Mesenchymal stem cell (in vitro differentiated cells and primary cell): ENCODE data around the gene TCF4.
A peak's percentile ranks its signal among the peaks of the same experiment; 100 is the strongest.

ENCODE experiments used
- DNase-seq: peaks from one replicate; pipeline ENCODE4 v3.0.0-alpha.2; 2013
- H2AFZ ChIP-seq: one replicate; pipeline ENCODE4 v1.6.1; 2013; ENCODE audit warnings: low read depth, mild to moderate bottlenecking, control low read depth, inconsistent platforms, low read length, moderate library complexity
- H2AK5ac ChIP-seq: 2 replicates; pipeline ENCODE4 v1.6.1; 2013; ENCODE audit warnings: low read length, moderate library complexity, mild to moderate bottlenecking, inconsistent platforms; ENCODE audit not compliant: severe bottlenecking
- H2BK120ac ChIP-seq: one replicate; pipeline ENCODE4 v1.6.1; 2013; ENCODE audit warnings: low read depth, mild to moderate bottlenecking, inconsistent platforms, low read length, moderate library complexity
- H2BK12ac ChIP-seq, 2 experiments: one replicate each; pipeline ENCODE4 v1.6.1; 2013; ENCODE audit warnings: inconsistent platforms in 2 of 2, low read length in 2 of 2, mild to moderate bottlenecking in 2 of 2, moderate library complexity in 2 of 2, control low read depth in 1 of 2
- H2BK15ac ChIP-seq: one replicate; pipeline ENCODE4 v1.6.1; 2013; ENCODE audit warnings: mild to moderate bottlenecking, low read depth, inconsistent platforms; ENCODE audit not compliant: poor library complexity, severe bottlenecking
- H2BK5ac ChIP-seq: 2 replicates; pipeline ENCODE4 v1.6.1; 2013; ENCODE audit warnings: low read depth, mild to moderate bottlenecking, low read length, control low read depth, inconsistent platforms; ENCODE audit not compliant: poor library complexity, severe bottlenecking
- H3K14ac ChIP-seq, 2 experiments: one replicate each; pipeline ENCODE4 v1.6.1; 2013; ENCODE audit warnings: inconsistent platforms in 2 of 2, low read length in 2 of 2, control low read depth in 1 of 2, mild to moderate bottlenecking in 1 of 2, moderate library complexity in 1 of 2
- H3K18ac ChIP-seq, 2 experiments: one replicate each; pipeline ENCODE4 v1.6.1; 2013; ENCODE audit warnings: inconsistent platforms in 2 of 2, low read length in 2 of 2, control low read depth in 1 of 2, low read depth in 1 of 2, mild to moderate bottlenecking in 1 of 2
- H3K23ac ChIP-seq, 2 experiments: one replicate each; pipeline ENCODE4 v1.6.1; 2013; ENCODE audit warnings: inconsistent platforms in 2 of 2, low read length in 2 of 2, mild to moderate bottlenecking in 2 of 2, moderate library complexity in 2 of 2, control low read depth in 1 of 2
- H3K27ac ChIP-seq: 2 replicates; pipeline ENCODE4 v1.5.1; 2013; ENCODE audit warnings: mild to moderate bottlenecking, moderate library complexity, low read length, control low read depth, inconsistent platforms; ENCODE audit not compliant: poor library complexity, severe bottlenecking
- H3K27me3 ChIP-seq, 2 experiments: 2 replicates each; pipeline versions ENCODE4 v1.6.1 to v1.7.0; 2013; ENCODE audit warnings: low read length in 2 of 2, mild to moderate bottlenecking in 2 of 2, moderate library complexity in 2 of 2, control low read depth in 1 of 2, inconsistent platforms in 1 of 2; ENCODE audit not compliant: control insufficient read depth in 1 of 2, insufficient read depth in 1 of 2
- H3K36me3 ChIP-seq, 2 experiments: 2 replicates each; pipeline versions ENCODE4 v1.6.1 to v1.7.0; 2013; ENCODE audit warnings: low read length in 2 of 2, control low read depth in 1 of 2, inconsistent platforms in 1 of 2, low read depth in 1 of 2, mild to moderate bottlenecking in 1 of 2; ENCODE audit not compliant: insufficient read depth in 2 of 2, control insufficient read depth in 1 of 2
- H3K4ac ChIP-seq, 2 experiments: one replicate each; pipeline ENCODE4 v1.6.1; 2013; ENCODE audit warnings: inconsistent platforms in 2 of 2, low read length in 2 of 2, mild to moderate bottlenecking in 2 of 2, moderate library complexity in 2 of 2, control low read depth in 1 of 2, low read depth in 1 of 2
- H3K4me1 ChIP-seq: 2 replicates; pipeline ENCODE4 v1.6.1; 2013; ENCODE audit warnings: low read depth, low read length, control low read depth; ENCODE audit not compliant: control insufficient read depth, insufficient read depth
- H3K4me2 ChIP-seq: 2 replicates; pipeline ENCODE4 v1.6.1; 2013; ENCODE audit warnings: low read length, mild to moderate bottlenecking, inconsistent platforms; ENCODE audit not compliant: poor library complexity, severe bottlenecking
- H3K4me3 ChIP-seq, 2 experiments: 2 replicates each; pipeline versions ENCODE4 v1.5.1 to v1.7.0; 2013; ENCODE audit warnings: low read length in 2 of 2, mild to moderate bottlenecking in 2 of 2, control low read depth in 1 of 2, low read depth in 1 of 2; ENCODE audit not compliant: insufficient read depth in 1 of 2
- H3K79me1 ChIP-seq: replicated peaks from 2 replicates; pipeline ENCODE4 v1.6.1; 2013; ENCODE audit warnings: mild to moderate bottlenecking, control low read depth, low read length, inconsistent platforms; ENCODE audit not compliant: poor library complexity, severe bottlenecking
- H3K9ac ChIP-seq: 2 replicates; pipeline ENCODE4 v1.7.0; 2013; ENCODE audit warnings: mild to moderate bottlenecking, low read length, moderate library complexity
- H3K9me3 ChIP-seq: 2 replicates; pipeline ENCODE4 v1.7.0; 2013; ENCODE audit warnings: mild to moderate bottlenecking, low read length; ENCODE audit not compliant: control insufficient read depth
- H4K8ac ChIP-seq: one replicate; pipeline ENCODE4 v1.6.1; 2013; ENCODE audit warnings: inconsistent platforms, mild to moderate bottlenecking, low read length, moderate library complexity
- H4K91ac ChIP-seq: one replicate; pipeline ENCODE4 v1.6.1; 2013; ENCODE audit warnings: mild to moderate bottlenecking, low read length, inconsistent platforms
- WGBS: methylation state at CpG from one replicate; pipeline ENCODE4 v1.1.7; 2013; ENCODE audit warnings: mixed read lengths; 5-methylcytosine and 5-hydroxymethylcytosine counted together

The TCF4 gene

GRCh38 chr18:55269622-55270021, 318.4 kb downstream of the TCF4 start:
- H2BK12ac ChIP-seq = no peak overlapping the region
- H4K8ac ChIP-seq = no peak overlapping the region
- H3K18ac ChIP-seq = no peak overlapping the region
- no peak overlapping the region for H2BK5ac ChIP-seq
- WGBS = 92% methylated on average over 5 of the region's 5 CpGs
- no peak overlapping the region for H3K23ac ChIP-seq
- no peak overlapping the region for H3K27ac ChIP-seq
- H2AK5ac ChIP-seq = no peak overlapping the region
- H4K91ac ChIP-seq = no peak overlapping the region
- H2BK15ac ChIP-seq = no peak overlapping the region
- H2BK120ac ChIP-seq = no peak overlapping the region
- H3K4ac ChIP-seq = no peak overlapping the region
- H3K14ac ChIP-seq = no peak overlapping the region
- no peak for DNase-seq
- H2AFZ ChIP-seq = no peak overlapping the region
- H3K79me1 ChIP-seq = peaks cover 2% of the 10 kb centered on the region
- no peak overlapping the region for H3K9ac ChIP-seq
- H3K4me3 ChIP-seq = no peak overlapping the region
- no peaks in the 10 kb centered on the region for H3K27me3 ChIP-seq
- peaks cover 2% of the 10 kb centered on the region for H3K4me1 ChIP-seq
- H3K9me3 ChIP-seq = no peaks in the 10 kb centered on the region
- peaks cover 6 to 91% of the 10 kb centered on the region in 2 experiments for H3K36me3 ChIP-seq
- no peak overlapping the region for H3K4me2 ChIP-seq

GRCh38 chr18:55268628-55269275, 319.2 kb downstream of the TCF4 start:
- Histone ChIP-seq H3K27ac (no peak overlapping the region), H3K27me3 (no peaks in the 10 kb centered on the region), H2BK120ac (no peak overlapping the region), H2BK5ac (no peak overlapping the region), H2AFZ (no peak overlapping the region), H3K36me3 (peaks cover 6 to 90% of the 10 kb centered on the region in 2 experiments), H3K14ac (no peak overlapping the region), H3K23ac (no peak overlapping the region), H3K4me1 (peaks cover 2% of the 10 kb centered on the region), H3K18ac (no peak overlapping the region), H3K4me2 (no peak overlapping the region), H2BK12ac (no peak overlapping the region), H3K9ac (no peak overlapping the region), H3K79me1 (peaks cover 2% of the 10 kb centered on the region), H4K91ac (no peak overlapping the region), H4K8ac (no peak overlapping the region), H2BK15ac (no peak overlapping the region), H3K9me3 (no peaks in the 10 kb centered on the region), H3K4me3 (no peak overlapping the region), H2AK5ac (no peak overlapping the region), H3K4ac (no peak overlapping the region)
- DNase-seq = no peak
- WGBS = 99% methylated on average over 5 of the region's 5 CpGs

GRCh38 chr18:55268151-55268601, 319.8 kb downstream of the TCF4 start:
- H3K4me3 ChIP-seq = no peak overlapping the region
- no peak overlapping the region for H2BK15ac ChIP-seq
- H3K27me3 ChIP-seq = no peaks in the 10 kb centered on the region
- no peak overlapping the region for H3K27ac ChIP-seq
- H3K4me2 ChIP-seq = no peak overlapping the region
- peaks cover 2% of the 10 kb centered on the region for H3K4me1 ChIP-seq
- peaks cover 2% of the 10 kb centered on the region for H3K79me1 ChIP-seq
- DNase-seq = peak; percentile 34
- WGBS = 46% methylated on average over 1 of the region's 3 CpGs
- no peak overlapping the region for H3K9ac ChIP-seq
- H3K14ac ChIP-seq = no peak overlapping the region
- no peak overlapping the region for H2BK12ac ChIP-seq
- H2AFZ ChIP-seq = no peak overlapping the region
- no peak overlapping the region for H4K8ac ChIP-seq
- no peaks in the 10 kb centered on the region for H3K9me3 ChIP-seq
- H2BK5ac ChIP-seq = no peak overlapping the region
- H3K36me3 ChIP-seq = peaks cover 6 to 89% of the 10 kb centered on the region in 2 experiments
- no peak overlapping the region for H2AK5ac ChIP-seq
- no peak overlapping the region for H2BK120ac ChIP-seq
- no peak overlapping the region for H4K91ac ChIP-seq
- H3K18ac ChIP-seq = no peak overlapping the region
- H3K23ac ChIP-seq = no peak overlapping the region
- no peak overlapping the region for H3K4ac ChIP-seq

- Histone ChIP-seq H3K23ac (no peak overlapping the region), H2BK12ac (no peak overlapping the region), H3K14ac (no peak overlapping the region), H3K27ac (no peak overlapping the region), H2BK120ac (no peak overlapping the region), H3K79me1 (peaks cover 2% of the 10 kb centered on the region), H3K36me3 (peaks cover 6 to 97% of the 10 kb centered on the region in 2 experiments), H3K9me3 (no peaks in the 10 kb centered on the region), H4K8ac (no peak overlapping the region), H2BK5ac (no peak overlapping the region), H3K9ac (peak overlapping the region; percentile 18), H3K4me1 (no peaks in the 10 kb centered on the region), H2BK15ac (no peak overlapping the region), H2AFZ (no peak overlapping the region), H3K27me3 (no peaks in the 10 kb centered on the region), H3K4me3 (no peak overlapping the region), H3K4ac (no peak overlapping the region), H2AK5ac (no peak overlapping the region), H4K91ac (no peak overlapping the region), H3K4me2 (no peak overlapping the region), H3K18ac (no peak overlapping the region)
- DNase-seq = no peak
- WGBS = 87% methylated on average over 3 of the region's 6 CpGs
Observed at GRCh38 chr18:55266981-55267380, 321.0 kb downstream of the TCF4 start.
